Gastrocnemius medialis (tissue), 4 donors: ENCODE data around the gene MGST3. TPM values are rescaled to one million over a fixed set of nuclear protein-coding genes. Genes with fewer than 3 reads are reported as not detected.

Experiments used
- ATAC-seq, 2 donors: fragments of 150-250 bp; one replicate each; pipeline ENCODE4 v1.9.1; 2016
- DNase-seq, 2 donors: peaks; one replicate each; pipeline ENCODE4 v3.0.0-alpha.2; 2019
- H3K27ac ChIP-seq, 4 donors: fragments of 200-600 bp; sonication (generic); 1 replicate in 1 of 4; 2 replicates in 3 of 4; pipeline ENCODE4 v1.5.1; 2016 to 2018; ENCODE audit warnings: mild to moderate bottlenecking in 2 of 4, moderate library complexity in 1 of 4
- H3K27me3 ChIP-seq, 3 donors: fragments of 200-600 bp; sonication (generic) in 2 of 3; 1 replicate in 1 of 3; 2 replicates in 2 of 3; pipeline versions ENCODE4 v1.5.1 to v1.6.0; 2016 to 2019; ENCODE audit warnings: mild to moderate bottlenecking in 1 of 3, moderate library complexity in 1 of 3
- H3K36me3 ChIP-seq, 2 donors: fragments of 200-600 bp; sonication (generic) in 1 of 2; one replicate each; pipeline ENCODE4 v1.5.1; 2017 to 2018
- H3K4me1 ChIP-seq, 2 donors: fragments of 200-600 bp; sonication (generic) in 1 of 2; one replicate each; pipeline ENCODE4 v1.5.1; 2016 to 2017; ENCODE audit warnings: mild to moderate bottlenecking in 2 of 2
- H3K4me3 ChIP-seq, 4 donors: fragments of 200-600 bp; sonication (generic) in 3 of 4; 1 replicate in 1 of 4; 2 replicates in 3 of 4; pipeline ENCODE4 v1.5.1; 2016 to 2019; ENCODE audit warnings: mild to moderate bottlenecking in 2 of 4
- H3K9me3 ChIP-seq, 3 donors: fragments of 200-600 bp; sonication (generic) in 2 of 3; 1 replicate in 1 of 3; 2 replicates in 2 of 3; pipeline ENCODE4 v1.5.1; 2016 to 2019
- POLR2A ChIP-seq, 2 donors: fragments of 450-650 bp; IDR thresholded peaks; one replicate each; pipeline ENCODE4 v1.6.1; 2017; ENCODE audit warnings: antibody characterized with exemption in 2 of 2, mild to moderate bottlenecking in 2 of 2, moderate library complexity in 2 of 2
- in situ Hi-C, 4 donors: fragments of 200-750 bp; cut with MboI; loops; one replicate each; pipeline versions ENCODE4 v1.15.0 to v1.8.0; 2017; ENCODE audit warnings: low sequenced_read_pairs in 4 of 4
- intact Hi-C: fragments of 100-400 bp; cut with DNase I; formaldehyde crosslinking; loops from one replicate; pipeline ENCODE4 v1.15.1; 2023; ENCODE audit warnings: low total_unique reads
- total RNA-seq, 4 donors: library from RNA; depleted of rRNA; stranded (reverse); fragments of >200 nt; gene quantifications; one replicate each; pipeline versions ENCODE4 v1.1.0 to v1.2.3, GENCODE V29; 2016
- TF ChIP-seq, protein P1 (sequence below), 5 experiments: fragments of 450-650 bp in 3 of 5; fragments of 200-600 bp in 2 of 5; sonication (generic) in 2 of 5; IDR thresholded peaks in 4 of 5; conservative IDR thresholded peaks in 1 of 5; 1 replicate in 4 of 5; 2 replicates in 1 of 5; pipeline ENCODE4 v1.5.1; 2016 to 2019; ENCODE audit warnings: antibody characterized with exemption in 5 of 5, mild to moderate bottlenecking in 3 of 5, moderate library complexity in 3 of 5

MGST3 gene
- total RNA-seq, 4 donors from 2014 or later: 101 to 275 (median 202) TPM

DNA sequence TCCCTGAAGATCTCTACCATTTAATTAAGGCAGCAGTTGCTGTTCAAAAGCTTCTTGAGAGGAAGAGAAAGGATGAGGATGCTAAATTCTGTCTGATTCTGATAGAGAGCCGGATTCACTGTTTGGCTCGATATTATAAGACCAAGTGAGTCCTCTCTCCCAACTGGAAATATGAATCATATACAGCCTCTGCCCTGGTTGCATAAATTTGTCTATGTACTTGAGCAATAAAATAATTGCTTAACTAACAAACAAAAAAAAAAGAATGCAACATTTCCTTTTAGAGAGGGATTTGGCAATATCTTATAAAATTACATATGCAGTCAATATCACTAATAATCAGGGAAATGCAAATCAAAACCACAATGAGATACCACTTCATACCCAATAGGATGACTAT lies 40.5 kb downstream of the MGST3 start:
- in situ Hi-C loops: no loop called here
- ATAC-seq (no peak), DNase-seq (no peak)
- no peak for TF ChIP-seq POLR2A (IDR thresholded peaks at IDR 0.05)
- TF ChIP-seq, protein P1, sequence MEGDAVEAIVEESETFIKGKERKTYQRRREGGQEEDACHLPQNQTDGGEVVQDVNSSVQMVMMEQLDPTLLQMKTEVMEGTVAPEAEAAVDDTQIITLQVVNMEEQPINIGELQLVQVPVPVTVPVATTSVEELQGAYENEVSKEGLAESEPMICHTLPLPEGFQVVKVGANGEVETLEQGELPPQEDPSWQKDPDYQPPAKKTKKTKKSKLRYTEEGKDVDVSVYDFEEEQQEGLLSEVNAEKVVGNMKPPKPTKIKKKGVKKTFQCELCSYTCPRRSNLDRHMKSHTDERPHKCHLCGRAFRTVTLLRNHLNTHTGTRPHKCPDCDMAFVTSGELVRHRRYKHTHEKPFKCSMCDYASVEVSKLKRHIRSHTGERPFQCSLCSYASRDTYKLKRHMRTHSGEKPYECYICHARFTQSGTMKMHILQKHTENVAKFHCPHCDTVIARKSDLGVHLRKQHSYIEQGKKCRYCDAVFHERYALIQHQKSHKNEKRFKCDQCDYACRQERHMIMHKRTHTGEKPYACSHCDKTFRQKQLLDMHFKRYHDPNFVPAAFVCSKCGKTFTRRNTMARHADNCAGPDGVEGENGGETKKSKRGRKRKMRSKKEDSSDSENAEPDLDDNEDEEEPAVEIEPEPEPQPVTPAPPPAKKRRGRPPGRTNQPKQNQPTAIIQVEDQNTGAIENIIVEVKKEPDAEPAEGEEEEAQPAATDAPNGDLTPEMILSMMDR (IDR thresholded peaks at IDR 0.05 in 4 of 5, conservative IDR thresholded peaks at IDR 0.05 in 1 of 5): no peak
- intact Hi-C loops: no loop called here
- Histone ChIP-seq H3K36me3 (peaks cover 0 to 41% of the 10 kb centered on the region in 2 donors), H3K9me3 (no peaks in the 10 kb centered on the region), H3K27me3 (no peaks in the 10 kb centered on the region), H3K27ac (no peak overlapping the region), H3K4me1 (peaks cover 3 to 5% of the 10 kb centered on the region in 2 donors), H3K4me3 (no peak overlapping the region)

DNA sequence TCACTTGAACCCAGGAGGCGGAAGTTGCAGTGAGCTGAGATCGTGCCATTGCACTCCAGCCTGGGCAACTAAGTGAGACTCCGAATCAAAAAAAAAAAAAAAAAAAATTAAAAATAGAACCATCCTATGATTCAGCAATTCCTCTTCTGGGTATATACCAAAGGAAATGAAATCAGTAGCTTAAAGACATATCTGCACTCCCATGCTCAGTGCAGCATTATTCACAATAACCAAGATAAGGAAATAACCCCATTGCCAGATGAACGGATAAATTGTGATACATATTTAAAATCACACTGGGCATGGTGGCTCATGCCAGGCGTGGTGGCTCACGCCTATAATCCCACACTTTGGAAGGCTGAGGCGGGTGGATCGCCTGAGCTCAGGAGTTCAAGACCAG lies 43.6 kb downstream of the MGST3 start:
- peaks cover 0 to 48% of the 10 kb centered on the region in 2 donors for H3K36me3 ChIP-seq
- TF ChIP-seq POLR2A (IDR thresholded peaks at IDR 0.05): no peak
- TF ChIP-seq, protein P1 (IDR thresholded peaks at IDR 0.05 in 4 of 5, conservative IDR thresholded peaks at IDR 0.05 in 1 of 5): no peak
- no peaks in the 10 kb centered on the region for H3K27me3 ChIP-seq
- H3K9me3 ChIP-seq: no peaks in the 10 kb centered on the region
- peaks cover 0 to 3% of the 10 kb centered on the region in 2 donors for H3K4me1 ChIP-seq
- intact Hi-C loops (no loop called here), in situ Hi-C loops (no loop called here)
- DNase-seq: no peak
- H3K4me3 ChIP-seq: no peak overlapping the region
- no peak overlapping the region for H3K27ac ChIP-seq
- no peak for ATAC-seq

DNA sequence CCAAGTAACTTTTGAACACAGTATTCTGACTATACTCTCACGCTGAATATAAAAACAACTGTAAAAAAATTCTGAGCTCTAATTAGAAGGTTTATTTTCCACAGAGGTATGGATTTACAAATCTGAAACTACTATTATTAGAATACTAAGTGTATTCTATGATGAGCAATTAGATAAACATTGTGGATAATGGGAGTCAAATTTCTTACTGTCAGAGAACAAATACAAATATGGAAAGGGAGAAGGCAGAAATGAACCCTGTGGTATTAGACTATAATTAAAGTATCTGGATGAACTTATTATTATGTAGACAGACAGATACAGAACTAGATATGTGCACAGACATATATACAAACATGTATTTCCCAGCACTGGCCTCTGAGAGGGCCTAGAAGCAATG lies 44.8 kb downstream of the MGST3 start:
- ATAC-seq: no peak
- in situ Hi-C loops: no loop called here
- no peak overlapping the region for H3K4me3 ChIP-seq
- no peak for DNase-seq
- peak overlapping the region in 1 of 4 donors; percentile 43 for H3K27ac ChIP-seq
- TF ChIP-seq, protein P1 (IDR thresholded peaks at IDR 0.05 in 4 of 5, conservative IDR thresholded peaks at IDR 0.05 in 1 of 5): no peak
- no peak for TF ChIP-seq POLR2A (IDR thresholded peaks at IDR 0.05)
- no peaks in the 10 kb centered on the region for H3K27me3 ChIP-seq
- peaks cover 0 to 3% of the 10 kb centered on the region in 2 donors for H3K4me1 ChIP-seq
- peaks cover 0 to 59% of the 10 kb centered on the region in 2 donors for H3K36me3 ChIP-seq
- intact Hi-C loops: no loop called here
- no peaks in the 10 kb centered on the region for H3K9me3 ChIP-seq

DNA sequence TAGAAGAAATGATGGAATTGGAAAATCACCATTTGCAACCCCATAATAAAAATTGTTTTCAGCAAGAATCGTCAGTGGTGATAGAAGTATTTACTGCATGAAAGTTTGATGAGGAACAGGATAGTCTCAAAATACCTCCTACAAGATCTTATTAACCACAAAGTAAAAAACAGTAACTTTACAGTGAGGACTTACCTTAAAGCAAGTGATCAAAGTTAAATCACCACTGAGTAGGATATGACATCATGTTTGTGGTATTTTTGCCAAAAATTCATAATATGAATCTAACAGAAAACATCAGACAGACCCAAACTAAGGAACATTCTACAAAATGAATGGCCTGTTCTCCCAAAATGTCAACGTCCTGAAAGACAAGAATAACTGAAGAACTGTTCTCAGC lies 47.5 kb downstream of the MGST3 start:
- DNase-seq (no peak), ATAC-seq (no peak)
- TF ChIP-seq POLR2A (IDR thresholded peaks at IDR 0.05): no peak
- intact Hi-C loops: no loop called here
- H3K36me3 ChIP-seq: peaks cover 0 to 67% of the 10 kb centered on the region in 2 donors
- no peak overlapping the region for H3K27ac ChIP-seq
- H3K27me3 ChIP-seq: no peaks in the 10 kb centered on the region
- in situ Hi-C loops: no loop called here
- no peak overlapping the region for H3K4me3 ChIP-seq
- peaks cover 0 to 3% of the 10 kb centered on the region in 2 donors for H3K4me1 ChIP-seq
- H3K9me3 ChIP-seq: no peaks in the 10 kb centered on the region

DNA sequence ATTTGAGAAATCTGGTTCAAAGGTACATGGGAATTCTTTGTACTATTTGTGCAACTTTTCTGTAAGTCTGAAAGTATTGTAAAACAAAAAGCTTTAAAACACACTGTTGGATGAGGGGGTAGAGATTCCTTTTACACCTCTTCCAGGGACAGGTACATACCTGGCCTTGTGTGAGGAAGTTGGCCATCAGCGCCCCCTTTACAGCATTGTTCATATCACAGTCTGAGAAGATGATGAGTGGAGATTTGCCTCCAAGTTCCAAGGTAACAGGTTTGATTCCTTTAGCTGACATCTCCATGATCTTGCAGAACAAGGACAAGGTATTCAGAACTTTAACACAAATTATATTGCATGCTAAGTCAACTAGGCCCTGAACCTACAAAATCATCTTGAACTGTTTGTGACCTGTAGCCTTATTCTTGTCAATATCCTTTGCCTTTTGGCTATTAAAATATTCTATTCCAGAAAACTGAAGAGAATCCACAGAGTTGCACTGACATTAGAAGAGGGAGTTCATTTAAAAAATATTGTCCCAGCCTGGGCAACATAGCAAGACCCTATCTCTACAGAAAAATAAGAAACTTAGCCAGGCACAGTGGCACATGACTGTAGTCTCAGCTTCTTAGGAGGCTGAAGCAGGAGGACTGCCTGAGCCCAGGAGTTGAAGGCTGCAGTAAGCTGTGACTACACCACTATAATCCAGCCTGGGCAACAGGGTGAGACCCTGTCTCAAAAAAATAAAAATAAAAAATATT lies 48.4 kb downstream of the MGST3 start:
- TF ChIP-seq, protein P1 (IDR thresholded peaks at IDR 0.05 in 4 of 5, conservative IDR thresholded peaks at IDR 0.05 in 1 of 5): no peak
- TF ChIP-seq POLR2A (IDR thresholded peaks at IDR 0.05): no peak
- no peak overlapping the region for H3K4me3 ChIP-seq
- H3K27me3 ChIP-seq: no peaks in the 10 kb centered on the region
- peaks cover 2 to 7% of the 10 kb centered on the region in 2 donors for H3K4me1 ChIP-seq
- no peak for DNase-seq
- H3K27ac ChIP-seq: no peak overlapping the region
- no peaks in the 10 kb centered on the region for H3K9me3 ChIP-seq
- peaks cover 0 to 67% of the 10 kb centered on the region in 2 donors for H3K36me3 ChIP-seq
- in situ Hi-C loops: no loop called here
- intact Hi-C loops: no loop called here
- no peak for ATAC-seq
